GM12874 (cell line): Measurements from ENCODE around the gene SPRR1B.

Experiments
- TF ChIP-seq, protein P1 (sequence below): IDR thresholded peaks from 2 replicates; pipeline ENCODE4 v1.5.1; 2011; ENCODE audit warnings: low read depth, mild to moderate bottlenecking, control low read depth, low read length, moderate library complexity; ENCODE audit not compliant: insufficient read depth

The SPRR1B gene

DNA sequence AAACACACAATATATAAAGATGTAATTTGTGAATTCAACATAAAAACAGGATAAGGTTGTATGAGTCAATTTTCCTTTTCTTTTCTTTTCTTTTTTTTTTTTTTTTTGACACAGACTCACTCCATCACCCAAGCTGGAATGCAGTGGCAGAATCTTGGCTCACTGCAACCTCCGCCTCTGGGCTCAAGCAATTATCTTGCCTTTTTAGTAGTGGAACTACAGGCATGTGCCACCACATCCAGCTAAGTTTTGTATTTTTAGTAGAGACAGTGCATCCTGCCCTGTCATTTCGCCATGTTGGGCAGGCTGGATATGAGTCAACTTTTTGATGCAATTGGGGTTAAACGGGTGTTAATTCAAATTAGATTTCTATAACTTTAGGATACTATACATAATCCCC is 50.7 kb downstream of the SPRR1B start:
- TF ChIP-seq, protein P1, sequence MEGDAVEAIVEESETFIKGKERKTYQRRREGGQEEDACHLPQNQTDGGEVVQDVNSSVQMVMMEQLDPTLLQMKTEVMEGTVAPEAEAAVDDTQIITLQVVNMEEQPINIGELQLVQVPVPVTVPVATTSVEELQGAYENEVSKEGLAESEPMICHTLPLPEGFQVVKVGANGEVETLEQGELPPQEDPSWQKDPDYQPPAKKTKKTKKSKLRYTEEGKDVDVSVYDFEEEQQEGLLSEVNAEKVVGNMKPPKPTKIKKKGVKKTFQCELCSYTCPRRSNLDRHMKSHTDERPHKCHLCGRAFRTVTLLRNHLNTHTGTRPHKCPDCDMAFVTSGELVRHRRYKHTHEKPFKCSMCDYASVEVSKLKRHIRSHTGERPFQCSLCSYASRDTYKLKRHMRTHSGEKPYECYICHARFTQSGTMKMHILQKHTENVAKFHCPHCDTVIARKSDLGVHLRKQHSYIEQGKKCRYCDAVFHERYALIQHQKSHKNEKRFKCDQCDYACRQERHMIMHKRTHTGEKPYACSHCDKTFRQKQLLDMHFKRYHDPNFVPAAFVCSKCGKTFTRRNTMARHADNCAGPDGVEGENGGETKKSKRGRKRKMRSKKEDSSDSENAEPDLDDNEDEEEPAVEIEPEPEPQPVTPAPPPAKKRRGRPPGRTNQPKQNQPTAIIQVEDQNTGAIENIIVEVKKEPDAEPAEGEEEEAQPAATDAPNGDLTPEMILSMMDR: no peak
